A549 (cell line): ENCODE measurements around the gene SGO1. TPM values are rescaled to one million over a fixed set of nuclear protein-coding genes. Genes with fewer than 3 reads are reported as not detected.

Source experiments
- ATAC-seq, 2 experiments: fragments of 200-7000 bp in 1 of 2; fragments of >200 bp in 1 of 2; cut with Nextera tagmentation in 1 of 2; cut with Tn5 transposase in 1 of 2; 3 replicates each; pipeline versions ENCODE4 v1.8.0 to v1.9.1; 2018 to 2020; ENCODE audit warnings: mild to moderate bottlenecking in 1 of 2, moderate library complexity in 1 of 2
- CTCF ChIA-PET: fragments of 300-600 bp; sonication (Branson Sonifier 250); formaldehyde crosslinking; extraction: SDS; loops from one replicate; lab custom pipeline; 2021; ENCODE audit warnings: antibody characterized with exemption, inconsistent platforms; lab: Yijun Ruan, JAX
- POLR2A ChIA-PET: fragments of 350-600 bp; formaldehyde crosslinking; extraction: SDS; loops from one replicate; lab custom pipeline; 2021; ENCODE audit warnings: antibody characterized with exemption, inconsistent platforms; lab: Yijun Ruan, JAX
- DNase-seq, 2 experiments: peaks; one replicate each; pipeline versions ENCODE4 v3.0.0 to v3.0.0-alpha.2; 2011 to 2016; ENCODE audit warnings: low read depth in 1 of 2, low spot score in 1 of 2
- FAIRE-seq: peaks from 2 replicates; lab custom pipeline; 2011; peaks lifted over from hg19 to GRCh38; lab: Jason Lieb, UNC
- H3K27ac ChIP-seq, 2 experiments: fragments of >200 bp; sonication (Bioruptor Twin); formaldehyde crosslinking; 3 replicates each; pipeline ENCODE4 v1.5.1; 2016 to 2017
- H3K4me1 ChIP-seq: fragments of >200 bp; sonication (Bioruptor Twin); formaldehyde crosslinking; 3 replicates; pipeline ENCODE4 v1.6.1; 2016
- H3K4me2 ChIP-seq: fragments of >200 bp; sonication (Bioruptor Twin); formaldehyde crosslinking; 3 replicates; pipeline ENCODE4 v1.6.1; 2016
- H3K4me3 ChIP-seq: fragments of >200 bp; sonication (Bioruptor Twin); formaldehyde crosslinking; 3 replicates; pipeline ENCODE4 v1.5.1; 2016
- H3K9me3 ChIP-seq: fragments of >200 bp; sonication (Bioruptor Twin); formaldehyde crosslinking; 3 replicates; pipeline ENCODE4 v1.6.1; 2016
- CHD2 ChIP-seq: fragments of 150-350 bp; IDR thresholded peaks from 2 replicates; pipeline ENCODE4 v1.6.1; 2014; ENCODE audit warnings: low read length; ENCODE audit not compliant: partially characterized antibody
- EHF ChIP-seq: fragments of 250-450 bp; sonication (Bioruptor Pico); IDR thresholded peaks from 2 replicates; pipeline ENCODE4 v1.5.0; 2020; ENCODE audit warnings: mild to moderate bottlenecking
- EHMT2 ChIP-seq: fragments of 200-600 bp; sonication (generic); IDR thresholded peaks from 2 replicates; pipeline ENCODE4 v1.6.1; 2016; ENCODE audit warnings: antibody characterized with exemption, low read depth, mild to moderate bottlenecking, moderate library complexity
- FOSB ChIP-seq: fragments of 250-450 bp; sonication (Bioruptor Pico); IDR thresholded peaks from 2 replicates; pipeline ENCODE4 v1.5.0; 2020; ENCODE audit warnings: mild to moderate bottlenecking, moderate library complexity
- FOSL2 ChIP-seq, 2 experiments: fragments of 450-650 bp in 1 of 2; fragments of >200 bp in 1 of 2; sonication (Bioruptor Twin) in 1 of 2; formaldehyde crosslinking; IDR thresholded peaks; 2 replicates each; pipeline versions ENCODE4 v1.5.0 to v1.6.1; 2016 to 2020; ENCODE audit warnings: mild to moderate bottlenecking in 1 of 2, moderate library complexity in 1 of 2
- HDAC2 ChIP-seq: fragments of 200-600 bp; sonication (generic); IDR thresholded peaks from 2 replicates; pipeline ENCODE4 v1.6.1; 2016
- HEYL ChIP-seq: fragments of 250-450 bp; sonication (Bioruptor Pico); IDR thresholded peaks from 2 replicates; pipeline ENCODE4 v1.8.0; 2021; ENCODE audit warnings: mild to moderate bottlenecking, moderate library complexity
- HOXA7 ChIP-seq: fragments of 250-450 bp; sonication (Bioruptor Pico); IDR thresholded peaks from 2 replicates; pipeline ENCODE4 v1.5.0; 2020; ENCODE audit warnings: mild to moderate bottlenecking, moderate library complexity
- HOXB13 ChIP-seq: fragments of 250-450 bp; sonication (Bioruptor Pico); IDR thresholded peaks from 2 replicates; pipeline ENCODE4 v1.5.0; 2020; ENCODE audit warnings: low read depth, mild to moderate bottlenecking, moderate library complexity
- JUNB ChIP-seq: fragments of >200 bp; sonication (Bioruptor Twin); formaldehyde crosslinking; IDR thresholded peaks from 2 replicates; pipeline ENCODE4 v1.6.1; 2016
- MAFK ChIP-seq: fragments of 450-650 bp; IDR thresholded peaks from 2 replicates; pipeline ENCODE4 v1.6.1; 2014; ENCODE audit not compliant: partially characterized antibody
- NFE2L2 ChIP-seq: fragments of 150-350 bp; conservative IDR thresholded peaks from 2 replicates; pipeline ENCODE4 v1.6.1; 2014; ENCODE audit warnings: low read length
- RCOR1 ChIP-seq: fragments of 150-350 bp; IDR thresholded peaks from 2 replicates; pipeline ENCODE4 v1.6.1; 2014; ENCODE audit warnings: antibody characterized with exemption, low read length, low read depth
- RFX5 ChIP-seq: fragments of 450-650 bp; IDR thresholded peaks from 2 replicates; pipeline ENCODE4 v1.7.1; 2014; ENCODE audit warnings: antibody characterized with exemption, mild to moderate bottlenecking, moderate library complexity
- RNF2 ChIP-seq: fragments of 200-600 bp; sonication (generic); IDR thresholded peaks from 2 replicates; pipeline ENCODE4 v1.6.1; 2016; ENCODE audit warnings: low read depth, mild to moderate bottlenecking, antibody characterized with exemption, moderate library complexity, borderline replicate concordance
- SREBF2 ChIP-seq: fragments of 450-650 bp; IDR thresholded peaks from 2 replicates; pipeline ENCODE4 v1.6.1; 2014; ENCODE audit warnings: mild to moderate bottlenecking, moderate library complexity
- TFCP2L1 ChIP-seq: fragments of 250-450 bp; sonication (Bioruptor Pico); IDR thresholded peaks from 2 replicates; pipeline ENCODE4 v1.5.0; 2021; ENCODE audit warnings: mild to moderate bottlenecking
- USF2 ChIP-seq: fragments of 450-650 bp; IDR thresholded peaks from 2 replicates; pipeline ENCODE4 v1.6.1; 2014; ENCODE audit warnings: antibody characterized with exemption
- ZFP36 ChIP-seq: fragments of 450-650 bp; IDR thresholded peaks from 2 replicates; pipeline ENCODE4 v1.6.1; 2014; ENCODE audit warnings: borderline replicate concordance; ENCODE audit not compliant: partially characterized antibody
- ZNF302 ChIP-seq: fragments of 250-450 bp; sonication (Bioruptor Pico); IDR thresholded peaks from 2 replicates; pipeline ENCODE4 v1.9.0; 2021; ENCODE audit warnings: inconsistent platforms, mild to moderate bottlenecking, moderate library complexity
- ZSCAN20 ChIP-seq: fragments of 250-450 bp; sonication (Bioruptor Pico); IDR thresholded peaks from 2 replicates; pipeline ENCODE4 v1.8.0; 2022; ENCODE audit warnings: mild to moderate bottlenecking, moderate library complexity
- WGBS: methylation state at CpG from one replicate; pipeline ENCODE4 v1.1.6; 2017; ENCODE audit errors: missing lambda C conversion rate; 5-methylcytosine and 5-hydroxymethylcytosine counted together
- polyA plus RNA-seq, 4 experiments: library from polyadenylated mRNA; depleted of rRNA in 3 of 4; stranded (reverse); fragments of >200 nt; fragmentation: RNase III in 1 of 4; extraction: RNeasy Plus Mini Kit Qiagen cat#74134 plus additional on column Dnase treatment in 1 of 4; gene quantifications; 2 replicates in 3 of 4; 3 replicates in 1 of 4; pipeline ENCODE4 v1.2.3, GENCODE V29; 2011 to 2017
- TF ChIP-seq, protein P1 (sequence below): fragments of >200 bp; sonication (Bioruptor Twin); formaldehyde crosslinking; IDR thresholded peaks from 3 replicates; pipeline ENCODE4 v1.5.1; 2016
- TF ChIP-seq, protein P2 (sequence below): IDR thresholded peaks from 2 replicates; pipeline ENCODE4 v1.6.1; 2012

Gene SGO1
- polyA plus RNA-seq, 2 of the 4 experiments (the other 2 are of a cell fraction): 17.1 to 25.2 TPM

DNA sequence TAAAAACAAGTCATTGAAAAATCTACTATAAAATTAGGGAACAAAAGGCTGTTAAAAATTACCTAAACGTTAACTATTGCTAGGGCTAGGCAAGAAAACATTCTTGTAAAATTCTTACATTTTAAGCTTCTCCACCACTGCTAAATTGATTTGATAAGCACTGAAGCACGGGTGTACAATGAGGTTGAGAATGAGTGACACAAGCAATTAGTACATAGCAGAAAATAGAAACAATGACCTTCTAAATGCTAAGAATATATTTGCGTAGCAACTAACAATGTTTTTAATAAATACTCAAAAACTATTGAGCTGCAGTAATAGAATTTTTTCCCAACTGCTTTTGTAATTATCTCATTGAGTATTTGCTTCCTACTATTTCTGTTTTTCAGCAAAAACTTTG lies 4.7 kb downstream of the SGO1 start:
- no peak overlapping the region for H3K4me3 ChIP-seq
- POLR2A ChIA-PET: no interaction called here
- H3K9me3 ChIP-seq: no peaks in the 10 kb centered on the region
- CTCF ChIA-PET: interaction anchor here (0.7 to 1.1 kb wide), 2 partner anchors 9 to 314 kb away, joined by 3 read pairs; no protein-coding TSS in a partner anchor
- no peak overlapping the region for H3K27ac ChIP-seq
- FAIRE-seq (no peak), DNase-seq (no peak), ATAC-seq (no peak)
- WGBS: 91% methylated on average over 3 of the region's 3 CpGs
- H3K4me1 ChIP-seq: peaks cover 9% of the 10 kb centered on the region; the same call in 2 of the 3 replicates
- H3K4me2 ChIP-seq: no peak overlapping the region
- TF ChIP-seq JUNB (no peak), USF2 (no peak), HEYL (CRISPR knock-in tag) (no peak), FOSL2 (IDR thresholded peaks at IDR 0.05) (no peak), FOSL2 (CRISPR knock-in tag; IDR thresholded peaks at IDR 0.05) (no peak), RNF2 (no peak), HDAC2 (no peak), ZSCAN20 (CRISPR knock-in tag) (no peak), EHMT2 (no peak), CHD2 (no peak), ZFP36 (no peak), HOXA7 (CRISPR knock-in tag) (no peak), MAFK (no peak), NFE2L2 (no peak), TFCP2L1 (CRISPR knock-in tag) (no peak)

DNA sequence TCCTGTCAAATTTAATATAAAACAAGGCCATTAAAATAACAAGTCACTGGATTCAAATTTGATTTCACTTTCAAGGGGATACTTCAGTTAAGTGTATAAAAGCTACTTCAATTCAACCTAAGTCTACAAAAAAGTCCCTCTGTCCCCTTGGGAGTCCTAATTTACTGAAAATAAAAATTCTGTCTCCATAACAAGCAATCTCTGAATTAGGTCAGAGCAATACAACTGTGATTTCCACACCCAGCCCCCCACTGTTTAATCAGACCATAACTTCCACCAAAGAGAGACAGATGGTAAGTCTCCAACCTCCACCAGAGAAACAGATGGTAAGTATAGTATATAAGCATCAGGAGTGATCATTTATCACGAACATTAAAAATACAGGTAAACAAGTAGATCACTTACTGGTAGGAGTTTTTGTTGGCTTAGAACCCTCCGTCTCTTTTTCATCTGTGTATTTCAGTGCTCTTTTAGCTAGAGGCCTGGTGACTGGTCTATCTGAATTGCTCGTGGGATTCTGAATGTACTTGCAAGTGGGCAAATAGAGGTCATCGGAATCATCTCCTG lies 12.1 kb downstream of the SGO1 start:
- ChIA-PET CTCF (interaction anchor here (0.7 kb wide), 1 partner anchor 12 kb away, joined by 3 read pairs; no protein-coding TSS in a partner anchor), POLR2A (no interaction called here)
- Histone ChIP-seq H3K27ac (no peak overlapping the region), H3K4me3 (no peak overlapping the region), H3K4me1 (no peaks in the 10 kb centered on the region), H3K4me2 (no peak overlapping the region)
- FAIRE-seq (no peak), ATAC-seq (no peak)
- TF ChIP-seq EHF (no peak), HDAC2 (no peak), FOSL2 (IDR thresholded peaks at IDR 0.05) (no peak), FOSL2 (CRISPR knock-in tag; IDR thresholded peaks at IDR 0.05) (no peak), ZNF302 (CRISPR knock-in tag) (no peak)
- TF ChIP-seq, all 56 proteins: peak for 0
- no peak for DNase-seq
- 95% methylated on average over 4 of the region's 4 CpGs for WGBS
- no peaks in the 10 kb centered on the region for H3K9me3 ChIP-seq

DNA sequence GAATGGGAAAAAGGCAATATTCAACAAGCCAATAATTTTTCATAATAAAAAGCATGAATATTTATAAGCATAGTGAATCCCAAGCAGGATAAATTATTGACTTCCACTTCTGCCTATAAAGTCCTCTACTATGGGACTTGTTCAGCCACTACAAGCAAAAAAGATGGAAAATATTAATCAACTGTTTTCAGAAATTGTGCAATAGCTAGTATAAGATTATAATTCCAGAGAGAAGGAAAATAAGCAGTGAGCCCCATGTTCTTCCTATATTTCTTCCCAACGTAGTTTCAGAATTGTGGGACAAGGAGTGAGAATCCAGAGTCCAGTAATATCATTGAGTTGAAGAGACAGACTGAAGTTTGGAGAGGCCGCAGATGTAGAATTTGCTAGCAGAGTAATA lies 24.3 kb downstream of the SGO1 start:
- CTCF ChIA-PET: interaction anchor here (0.8 kb wide), 1 partner anchor 13 kb away, joined by 3 read pairs; no protein-coding TSS in a partner anchor
- POLR2A ChIA-PET: no interaction called here
- DNase-seq (no peak), ATAC-seq (no peak), FAIRE-seq (no peak)
- Histone ChIP-seq H3K4me2 (no peak overlapping the region), H3K27ac (no peak overlapping the region), H3K4me3 (no peak overlapping the region), H3K9me3 (no peaks in the 10 kb centered on the region), H3K4me1 (no peaks in the 10 kb centered on the region)
- 94% methylated on average over 2 of the region's 2 CpGs for WGBS
- TF ChIP-seq ZFP36: no peak
- TF ChIP-seq EHMT2: no peak
- no peak for TF ChIP-seq HOXB13 (CRISPR knock-in tag)
- TF ChIP-seq SREBF2: no peak
- TF ChIP-seq CHD2: no peak
- TF ChIP-seq RFX5: no peak
- TF ChIP-seq FOSB (CRISPR knock-in tag): no peak
- TF ChIP-seq, protein P1, sequence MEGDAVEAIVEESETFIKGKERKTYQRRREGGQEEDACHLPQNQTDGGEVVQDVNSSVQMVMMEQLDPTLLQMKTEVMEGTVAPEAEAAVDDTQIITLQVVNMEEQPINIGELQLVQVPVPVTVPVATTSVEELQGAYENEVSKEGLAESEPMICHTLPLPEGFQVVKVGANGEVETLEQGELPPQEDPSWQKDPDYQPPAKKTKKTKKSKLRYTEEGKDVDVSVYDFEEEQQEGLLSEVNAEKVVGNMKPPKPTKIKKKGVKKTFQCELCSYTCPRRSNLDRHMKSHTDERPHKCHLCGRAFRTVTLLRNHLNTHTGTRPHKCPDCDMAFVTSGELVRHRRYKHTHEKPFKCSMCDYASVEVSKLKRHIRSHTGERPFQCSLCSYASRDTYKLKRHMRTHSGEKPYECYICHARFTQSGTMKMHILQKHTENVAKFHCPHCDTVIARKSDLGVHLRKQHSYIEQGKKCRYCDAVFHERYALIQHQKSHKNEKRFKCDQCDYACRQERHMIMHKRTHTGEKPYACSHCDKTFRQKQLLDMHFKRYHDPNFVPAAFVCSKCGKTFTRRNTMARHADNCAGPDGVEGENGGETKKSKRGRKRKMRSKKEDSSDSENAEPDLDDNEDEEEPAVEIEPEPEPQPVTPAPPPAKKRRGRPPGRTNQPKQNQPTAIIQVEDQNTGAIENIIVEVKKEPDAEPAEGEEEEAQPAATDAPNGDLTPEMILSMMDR: no peak
- TF ChIP-seq, protein P2, sequence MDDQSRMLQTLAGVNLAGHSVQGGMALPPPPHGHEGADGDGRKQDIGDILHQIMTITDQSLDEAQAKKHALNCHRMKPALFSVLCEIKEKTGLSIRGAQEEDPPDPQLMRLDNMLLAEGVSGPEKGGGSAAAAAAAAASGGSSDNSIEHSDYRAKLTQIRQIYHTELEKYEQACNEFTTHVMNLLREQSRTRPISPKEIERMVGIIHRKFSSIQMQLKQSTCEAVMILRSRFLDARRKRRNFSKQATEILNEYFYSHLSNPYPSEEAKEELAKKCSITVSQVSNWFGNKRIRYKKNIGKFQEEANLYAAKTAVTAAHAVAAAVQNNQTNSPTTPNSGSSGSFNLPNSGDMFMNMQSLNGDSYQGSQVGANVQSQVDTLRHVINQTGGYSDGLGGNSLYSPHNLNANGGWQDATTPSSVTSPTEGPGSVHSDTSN: no peak
- TF ChIP-seq ZSCAN20 (CRISPR knock-in tag): no peak
- TF ChIP-seq RCOR1: no peak
